ENCODE data around the gene BID.

The BID gene

DNA sequence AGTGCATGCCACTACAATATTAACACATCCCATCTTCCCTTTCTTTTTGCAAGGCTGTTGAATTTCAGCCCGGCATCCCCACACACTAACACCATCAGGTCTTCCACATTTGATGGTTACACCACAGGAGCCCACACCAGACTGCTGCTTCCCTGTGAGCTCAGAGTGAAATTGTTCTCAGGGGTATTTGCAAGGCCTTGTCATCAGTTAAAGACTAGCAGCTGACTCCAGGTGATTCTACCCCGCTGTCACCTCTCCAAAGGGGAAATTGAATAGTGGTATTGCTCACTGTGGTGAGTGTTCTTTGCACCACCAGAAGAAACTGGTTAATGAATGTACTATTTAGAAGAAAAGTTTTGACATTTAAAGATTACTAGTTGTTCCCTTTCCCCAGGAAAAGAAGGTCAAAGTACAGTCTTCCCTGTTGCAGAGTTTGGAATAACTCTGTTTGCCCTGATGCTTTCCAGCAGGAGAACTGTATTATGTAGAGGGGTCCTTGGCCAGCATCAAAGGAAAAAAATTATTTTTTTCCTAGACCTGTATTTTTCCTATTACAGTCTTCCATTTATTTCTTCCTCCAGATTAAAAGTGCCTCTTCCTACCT lies 41.9 kb downstream of the BID start:
- no peak for DNase-seq

DNA sequence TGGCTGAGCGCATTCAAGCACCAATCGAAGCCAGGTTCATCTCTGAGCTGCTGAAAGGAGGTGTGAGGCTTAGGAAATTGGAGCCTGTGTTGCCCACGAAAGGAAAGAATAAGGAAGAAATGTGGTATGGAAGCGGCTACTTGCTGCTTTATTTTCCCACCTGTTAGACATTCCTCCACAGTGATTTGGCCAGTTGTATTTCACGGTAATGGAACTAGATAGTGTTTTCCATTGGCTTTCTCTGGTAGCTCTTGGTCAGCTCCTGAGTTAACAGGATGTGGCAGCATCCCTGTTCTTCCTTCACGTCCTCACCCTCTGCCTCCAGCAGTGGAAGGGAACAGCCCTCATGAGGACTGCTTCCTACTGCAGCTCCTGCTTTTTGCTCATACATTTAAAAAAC lies 44.7 kb downstream of the BID start:
- no peak for DNase-seq

DNA sequence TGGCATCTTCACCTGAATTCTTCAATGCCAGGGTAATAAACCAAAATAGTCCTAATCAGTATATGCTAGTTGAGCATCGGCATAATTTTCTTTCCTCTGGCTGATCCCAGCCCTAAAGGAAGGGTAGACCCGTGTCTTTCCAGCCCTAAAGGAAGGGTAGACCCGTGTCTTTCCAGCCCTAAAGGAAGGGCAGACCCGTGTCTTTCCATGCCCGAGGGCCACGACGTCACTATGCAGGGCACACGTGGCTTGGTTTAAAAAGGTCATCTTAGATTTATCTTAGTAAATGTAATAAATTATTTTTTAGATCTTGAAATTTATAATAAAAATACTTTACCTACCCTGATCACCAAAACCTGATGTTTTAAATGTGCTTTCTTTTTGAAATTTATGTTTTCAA lies 45.5 kb downstream of the BID start:
- no peak for DNase-seq

DNA sequence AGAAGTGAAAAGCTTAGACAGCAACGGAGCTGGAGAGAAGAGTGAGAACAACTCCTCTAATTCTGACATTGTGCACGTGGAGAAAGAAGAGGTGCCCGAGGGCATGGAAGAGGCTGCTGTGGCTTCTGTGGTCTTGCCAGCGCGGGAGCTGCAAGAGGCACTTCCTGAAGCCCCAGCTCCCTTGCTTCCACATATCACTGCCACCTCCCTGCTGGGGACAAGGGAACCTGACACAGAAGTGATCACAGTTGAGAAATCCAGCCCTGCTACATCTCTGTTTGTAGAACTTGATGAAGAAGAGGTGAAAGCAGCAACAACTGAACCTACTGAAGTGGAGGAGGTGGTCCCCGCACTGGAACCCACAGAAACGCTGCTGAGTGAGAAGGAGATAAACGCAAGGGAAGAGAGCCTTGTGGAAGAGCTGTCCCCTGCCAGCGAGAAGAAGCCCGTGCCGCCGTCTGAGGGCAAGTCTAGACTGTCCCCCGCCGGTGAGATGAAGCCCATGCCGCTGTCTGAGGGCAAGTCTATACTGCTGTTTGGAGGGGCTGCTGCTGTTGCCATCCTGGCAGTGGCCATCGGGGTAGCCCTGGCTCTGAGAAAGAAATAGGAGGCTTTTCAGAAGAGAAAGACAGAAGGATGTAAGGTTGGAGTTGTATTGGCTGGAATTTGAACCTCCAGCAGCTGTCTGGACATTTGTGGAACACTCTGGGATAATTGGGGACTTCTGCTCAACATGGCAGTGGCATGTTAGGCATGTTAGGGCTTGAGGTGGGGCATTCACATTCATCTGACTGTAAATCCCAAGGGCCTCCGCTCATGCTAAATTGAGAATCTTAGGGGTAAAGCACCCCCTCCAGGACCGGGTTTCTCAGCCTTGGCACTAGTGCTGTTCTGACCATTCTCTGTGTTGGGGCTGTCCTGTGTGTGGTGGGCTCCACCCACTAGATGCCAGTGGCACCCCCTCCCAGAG lies 47.1 kb downstream of the BID start:
- DNase-seq: no peak

DNA sequence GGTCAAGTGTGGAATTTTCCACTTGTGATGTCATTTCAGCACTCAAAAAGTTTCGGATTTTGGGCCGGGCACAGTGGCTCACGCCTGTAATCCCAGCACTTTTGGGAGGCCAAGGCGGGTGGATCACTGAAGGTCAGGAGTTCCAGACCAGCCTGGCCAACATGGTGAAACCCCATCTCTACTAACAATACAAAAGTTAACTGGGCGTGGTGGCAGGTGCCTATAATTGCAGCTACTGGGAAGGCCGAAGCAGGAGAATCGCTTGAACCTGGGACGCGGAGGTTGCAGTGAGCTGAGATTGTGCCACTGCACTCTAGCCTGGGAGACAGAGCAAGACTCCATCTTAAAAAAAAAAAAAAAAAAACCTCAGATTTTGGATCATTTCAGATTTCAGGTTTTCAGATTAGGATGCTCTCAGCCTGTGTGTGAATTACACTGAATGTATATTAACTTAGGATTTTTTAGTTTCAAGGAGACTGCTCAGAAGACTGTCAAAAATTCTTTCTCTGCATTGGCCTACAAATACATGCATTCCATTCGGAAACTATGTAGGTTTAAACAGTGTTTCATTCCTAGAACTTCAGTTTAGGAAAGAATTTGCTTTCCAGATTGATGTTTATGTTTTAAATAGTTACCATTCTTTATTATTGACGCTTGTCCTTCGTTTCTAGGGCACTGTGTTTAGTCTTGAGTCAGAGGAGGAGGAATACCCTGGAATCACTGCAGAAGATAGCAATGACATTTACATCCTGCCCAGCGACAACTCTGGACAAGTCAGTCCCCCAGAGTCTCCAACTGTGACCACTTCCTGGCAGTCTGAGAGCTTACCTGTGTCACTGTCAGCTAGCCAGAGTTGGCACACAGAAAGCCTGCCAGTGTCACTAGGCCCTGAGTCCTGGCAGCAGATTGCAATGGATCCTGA lies 48.0 kb downstream of the BID start:
- DNase-seq: no peak

DNA sequence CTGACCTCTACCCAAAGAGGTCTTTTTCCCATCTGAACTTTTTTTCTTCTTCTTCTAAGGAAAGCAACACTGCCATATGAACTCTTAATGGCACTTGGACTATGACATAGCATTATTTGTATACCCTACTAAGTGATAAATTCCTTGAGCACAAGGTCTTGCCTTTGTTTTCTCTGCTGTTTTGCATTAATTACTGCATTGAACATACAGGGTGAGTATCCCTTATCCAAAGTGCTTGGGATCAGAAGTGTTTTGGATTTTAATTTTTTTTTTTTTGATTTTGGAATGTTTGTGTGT lies 48.8 kb downstream of the BID start:
- DNase-seq: no peak

DNA sequence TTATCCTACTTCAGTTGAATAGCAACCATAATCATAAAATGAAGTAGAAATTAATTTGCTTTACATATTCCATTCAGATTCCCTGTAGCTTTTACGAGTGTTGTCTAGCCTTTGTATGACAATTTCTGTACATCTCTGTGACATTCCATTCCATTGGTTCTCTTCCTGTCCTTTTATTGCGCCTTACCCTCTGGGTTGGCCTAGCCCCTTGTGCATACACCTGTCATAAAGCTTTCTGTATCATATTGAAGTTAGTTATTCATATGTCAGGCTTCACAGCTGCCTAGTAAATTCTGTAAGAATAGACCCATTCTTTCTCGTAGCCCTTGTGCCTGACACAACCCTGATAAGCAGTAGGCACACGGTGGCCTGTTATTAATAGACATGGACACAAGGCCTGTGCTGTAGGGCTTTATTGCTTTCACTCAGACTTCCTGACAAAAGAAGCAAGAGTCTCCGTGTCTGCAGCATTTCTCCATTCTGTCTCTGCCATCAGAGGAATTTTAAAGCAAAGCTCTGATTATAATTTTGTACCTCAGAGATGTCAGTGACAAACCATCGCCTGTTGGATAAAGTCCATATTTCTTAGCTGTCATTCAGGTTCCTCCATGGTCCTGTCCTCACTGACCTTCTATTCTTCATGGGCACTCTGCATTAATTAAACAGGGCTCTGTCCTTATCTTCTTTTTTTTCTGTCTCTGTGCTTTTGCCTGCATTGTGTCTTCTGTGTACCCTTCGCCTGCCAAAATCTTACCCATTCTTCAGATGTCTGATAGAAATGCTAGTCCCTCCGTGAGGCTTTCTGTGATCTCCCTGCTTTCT lies 49.4 kb downstream of the BID start:
- DNase-seq: no peak

DNA sequence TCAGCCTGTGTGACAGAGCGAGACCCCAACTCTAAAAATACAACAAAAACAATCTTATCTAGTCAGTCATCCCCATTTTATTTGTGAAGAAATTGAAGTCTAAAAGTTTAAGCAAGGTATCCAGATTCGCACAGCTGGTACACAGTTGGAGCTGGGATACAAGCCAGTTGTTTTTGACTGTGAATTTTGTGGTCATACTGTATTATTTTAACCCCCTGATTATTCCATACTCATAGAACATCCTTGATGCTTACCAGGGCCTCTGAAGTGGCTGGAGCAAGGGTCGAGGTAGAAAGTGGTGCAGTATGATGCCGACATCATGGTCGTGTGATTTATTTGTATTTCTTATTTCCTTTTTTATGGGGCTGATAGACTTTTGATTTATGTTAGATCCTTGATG lies 50.0 kb downstream of the BID start:
- no peak for DNase-seq

DNA sequence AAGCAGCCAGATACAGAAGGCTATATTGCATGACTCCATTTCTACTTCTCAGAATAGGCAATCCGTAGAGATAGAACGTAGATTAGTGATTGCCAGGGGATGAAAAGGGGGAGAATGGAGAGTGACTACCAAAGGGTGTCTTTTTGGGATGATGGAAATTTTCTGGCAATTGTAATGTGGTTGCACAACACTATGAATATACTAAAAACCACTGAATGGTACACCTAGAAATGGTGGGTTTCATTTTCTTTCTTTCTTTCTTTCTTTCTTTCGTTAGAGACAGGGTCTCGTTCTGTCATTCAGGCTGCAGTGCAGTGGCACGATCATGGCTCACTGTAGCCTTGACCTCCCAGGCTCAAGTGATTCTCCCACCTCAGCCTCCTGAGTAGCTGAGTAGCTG lies 54.4 kb downstream of the BID start:
- no peak for DNase-seq

DNA sequence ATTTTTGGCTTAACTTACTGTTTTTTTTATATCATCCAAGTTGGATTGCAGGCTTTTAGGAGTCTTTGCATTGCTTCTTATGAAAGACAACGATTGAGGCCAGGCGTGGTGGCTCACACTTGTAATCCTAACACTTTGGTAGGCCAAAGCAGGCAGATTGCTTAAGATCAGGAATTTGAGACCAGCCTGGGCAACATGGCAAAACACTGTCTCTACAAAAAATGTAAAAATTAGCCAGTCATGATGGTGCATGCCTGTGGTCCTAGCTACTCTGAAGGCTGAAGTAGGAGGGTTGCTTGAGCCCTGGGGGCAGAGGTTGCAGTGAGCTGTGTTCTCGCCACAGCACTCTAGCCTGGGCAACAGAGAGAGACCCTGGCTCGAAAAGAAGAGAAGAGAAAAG lies 56.6 kb downstream of the BID start:
- no peak for DNase-seq

DNA sequence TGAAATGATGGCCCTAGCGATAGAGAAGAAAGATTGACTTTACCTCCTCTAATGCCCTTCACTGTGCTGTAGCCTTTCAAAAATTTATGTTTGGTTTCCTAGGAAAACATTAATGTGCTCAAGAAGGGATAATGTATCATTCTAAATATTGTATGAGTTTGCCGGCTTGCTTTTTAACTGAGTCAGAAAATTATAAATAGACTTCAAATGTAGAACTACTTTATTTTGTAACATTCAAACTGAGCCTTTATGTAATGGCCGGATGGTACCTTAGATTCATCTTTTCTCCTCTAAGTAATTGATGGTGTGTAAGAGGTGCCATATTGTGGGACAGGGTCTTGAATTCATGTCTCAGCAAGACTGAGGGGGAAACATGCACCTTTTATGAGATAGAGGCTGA lies 57.7 kb downstream of the BID start:
- no peak for DNase-seq

DNA sequence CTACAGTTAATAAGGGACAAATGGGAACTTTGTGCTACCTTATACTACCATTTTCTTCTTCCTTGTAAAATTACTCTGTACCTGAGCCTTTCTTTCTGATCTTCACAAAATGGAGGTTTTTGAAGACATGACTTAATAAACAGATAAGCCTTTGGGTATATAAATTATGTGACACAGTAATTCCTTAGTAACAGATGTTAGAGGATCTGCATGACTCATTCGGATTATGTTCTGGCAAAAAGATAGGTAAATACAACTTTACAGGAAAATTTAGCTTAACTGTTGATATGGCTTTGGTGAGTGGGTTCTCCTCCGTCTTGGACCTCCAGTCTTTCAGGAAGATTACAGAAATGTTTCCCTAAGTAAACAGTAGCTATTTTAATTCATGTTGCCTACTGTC lies 61.8 kb downstream of the BID start:
- no peak for DNase-seq

DNA sequence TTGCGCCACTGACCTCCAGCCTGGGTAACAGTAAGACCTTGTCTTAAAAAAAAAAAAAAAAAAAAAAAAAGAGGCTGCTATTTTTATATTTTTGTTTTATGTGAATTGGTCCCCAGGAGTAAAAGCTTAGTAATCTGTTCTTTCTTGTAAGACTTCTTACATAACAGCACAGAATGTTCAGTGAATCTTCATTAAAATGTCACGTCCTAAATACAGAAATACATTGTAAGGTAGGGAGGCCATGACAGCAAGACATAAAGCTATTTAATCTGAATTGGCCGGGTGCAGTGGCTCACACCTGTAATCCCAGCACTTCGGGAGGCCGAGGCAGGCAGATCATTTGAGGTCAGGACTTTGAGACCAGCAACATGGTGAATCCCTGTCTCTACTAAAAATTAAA lies 64.2 kb downstream of the BID start:
- DNase-seq: no peak

DNA sequence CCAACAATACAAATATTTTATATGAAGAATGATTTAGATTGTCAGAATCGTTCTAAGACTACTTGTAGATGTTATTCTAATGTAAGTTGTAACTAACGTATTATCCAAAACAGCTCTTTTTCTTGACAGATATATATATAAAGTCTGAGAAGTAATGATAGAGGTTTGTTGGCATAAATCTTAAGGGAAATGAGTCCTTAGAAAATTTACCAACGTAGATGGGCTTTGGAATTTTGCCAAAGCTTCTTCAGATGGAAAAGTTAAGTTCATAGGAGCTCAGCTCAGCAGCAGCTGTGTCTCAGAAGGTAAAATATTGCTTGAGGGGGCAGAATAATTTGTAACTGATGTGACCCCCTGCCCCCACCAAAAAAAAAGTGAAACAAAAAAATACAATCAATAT lies 66.7 kb downstream of the BID start:
- DNase-seq: no peak

DNA sequence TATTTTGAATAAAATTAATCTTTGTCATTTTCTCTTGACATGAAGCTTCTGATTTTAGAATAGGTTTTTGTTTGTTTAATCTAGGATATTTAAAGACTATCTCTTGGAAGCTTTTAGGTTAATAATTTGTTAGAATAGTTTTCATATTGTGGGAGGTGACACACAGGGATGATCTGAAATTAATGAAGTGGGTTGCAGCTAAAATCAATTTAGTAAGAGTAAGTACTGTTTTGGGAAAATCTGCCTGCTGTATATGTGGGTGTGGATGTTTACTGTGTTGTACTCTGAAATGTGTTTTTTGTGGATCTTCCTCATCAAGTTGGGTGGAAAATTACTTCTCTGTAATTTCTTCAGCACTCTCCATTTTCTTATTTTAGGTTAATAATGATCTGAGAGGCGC lies 67.3 kb downstream of the BID start:
- DNase-seq: no peak

DNA sequence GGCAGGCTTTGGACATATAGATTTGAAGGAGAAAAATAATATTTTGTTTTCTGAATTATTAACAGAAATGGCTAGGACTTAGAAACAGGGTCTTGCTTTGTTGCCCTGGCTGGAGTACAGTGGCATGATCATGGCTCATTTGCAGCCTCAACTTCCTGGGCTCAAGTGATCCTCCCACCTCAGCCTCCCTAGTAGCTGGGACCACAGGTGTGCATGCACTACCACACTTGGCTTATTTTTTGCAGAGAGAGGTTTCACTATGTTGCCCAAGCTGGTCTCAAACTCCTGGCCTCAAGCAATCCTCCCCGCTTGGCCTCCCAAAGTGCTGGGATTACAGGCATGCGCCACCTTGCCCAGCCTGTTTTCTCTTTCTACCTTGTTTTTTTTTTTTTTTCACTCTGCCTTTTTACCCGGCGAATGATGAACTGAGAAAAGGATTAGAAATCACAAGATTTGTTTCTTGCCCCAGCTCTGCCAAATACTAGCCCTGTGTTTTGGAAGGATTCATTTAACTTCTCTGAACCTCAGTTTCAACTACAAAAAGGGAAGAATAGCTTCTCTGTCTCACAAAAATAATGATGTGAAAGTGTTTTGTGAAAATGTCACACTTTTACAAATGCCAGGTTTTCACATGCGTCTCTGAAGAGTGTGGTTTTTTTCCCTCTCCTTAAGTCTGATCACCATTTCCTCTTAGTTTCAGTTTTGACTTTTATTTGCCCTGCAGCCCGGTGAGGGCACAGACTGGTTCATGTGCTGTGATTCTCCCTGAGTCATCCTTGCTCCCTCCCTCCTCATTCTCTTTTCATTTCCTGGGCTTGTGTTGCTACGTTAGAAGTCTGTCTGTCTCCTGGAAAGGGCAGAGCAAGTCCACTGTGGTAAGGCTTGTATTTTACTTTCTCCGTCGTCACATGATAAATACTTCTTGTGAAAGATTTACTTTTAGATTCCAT lies 68.0 kb downstream of the BID start:
- no peak for DNase-seq

DNA sequence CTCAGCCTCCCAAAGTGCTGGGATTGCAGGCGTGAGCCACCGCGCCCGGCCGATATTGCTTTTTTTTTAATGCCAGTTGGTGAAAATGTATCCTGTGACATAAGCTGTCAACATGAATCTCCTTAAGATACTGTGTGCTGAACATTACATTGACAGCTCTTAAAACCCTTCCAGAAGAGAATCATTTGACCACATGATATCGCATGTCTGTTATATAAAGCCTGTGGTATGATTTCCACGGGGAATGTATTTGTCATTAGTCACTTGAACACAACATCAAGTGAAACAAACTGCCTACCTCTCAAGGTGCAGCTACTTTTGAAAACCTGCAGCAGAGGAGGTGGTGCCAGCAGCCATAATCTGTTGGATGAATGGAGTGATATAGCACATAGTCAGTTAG lies 68.7 kb downstream of the BID start:
- no peak for DNase-seq

DNA sequence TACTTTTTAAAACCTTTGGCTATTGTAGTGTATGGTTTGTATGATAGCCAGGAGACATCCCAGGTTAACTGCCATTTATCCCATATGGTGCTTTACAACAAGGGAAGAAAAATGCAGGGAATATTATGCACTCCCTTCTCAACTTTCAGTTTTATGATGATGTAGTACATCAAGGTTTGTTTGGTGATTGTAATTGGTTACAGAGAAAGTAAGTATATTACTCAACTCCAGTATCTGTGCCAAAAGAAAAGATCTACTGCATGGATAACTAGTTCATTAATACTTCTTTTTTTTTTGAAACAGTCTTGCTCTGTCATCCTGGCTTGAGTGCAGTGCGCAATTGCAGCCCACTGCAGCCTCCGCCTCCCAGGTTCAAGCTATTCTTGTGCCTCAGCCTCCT lies 70.5 kb downstream of the BID start:
- DNase-seq: no peak

DNA sequence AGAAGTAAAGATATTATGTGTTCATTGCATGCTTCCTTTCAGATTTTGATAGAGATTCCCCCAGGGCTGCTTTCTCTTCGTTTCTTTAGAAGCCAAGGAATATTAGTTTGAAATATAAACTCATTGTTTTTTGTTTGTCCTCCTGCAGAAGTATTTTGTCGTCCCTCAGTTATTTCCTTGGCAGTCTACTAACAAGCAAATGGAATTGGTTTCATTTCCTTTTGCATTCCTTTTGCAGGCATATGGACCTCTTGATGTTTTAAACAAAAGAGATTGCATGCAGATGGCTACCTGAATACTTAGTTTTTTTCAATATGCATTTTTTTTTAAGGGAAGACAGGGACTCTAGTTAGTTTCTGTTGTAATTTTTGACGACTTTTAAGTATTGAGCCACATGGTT lies 73.5 kb downstream of the BID start:
- no peak for DNase-seq

DNA sequence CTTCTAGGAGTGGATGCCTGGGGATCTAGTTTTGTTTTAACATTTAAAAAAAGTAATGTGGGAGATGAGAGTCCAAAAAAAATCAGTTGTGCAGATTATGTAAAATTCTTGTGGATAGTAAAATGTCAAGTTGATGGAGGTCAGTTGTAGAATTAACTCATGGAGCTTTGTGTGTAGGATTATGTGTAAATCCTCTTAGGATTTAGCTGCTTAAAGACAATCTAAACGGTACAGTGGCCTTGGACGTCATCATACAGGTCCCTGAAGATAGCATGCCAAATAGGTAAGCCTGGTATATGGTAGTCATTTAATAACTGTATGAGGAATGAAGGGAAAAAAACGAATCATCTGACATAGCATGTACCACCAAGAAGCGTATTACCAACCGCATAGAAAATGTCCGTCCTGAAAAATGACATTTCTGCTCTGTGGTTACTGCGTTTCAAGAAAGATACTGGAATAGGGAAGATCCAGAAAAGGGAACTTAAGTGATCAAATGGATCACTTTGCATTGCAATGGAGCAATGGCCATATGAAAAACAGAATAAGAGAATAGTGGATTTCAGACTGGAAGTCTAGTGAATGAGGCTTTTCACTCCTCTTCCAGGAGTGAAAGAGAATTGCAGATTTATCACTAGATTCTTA lies 74.5 kb downstream of the BID start:
- DNase-seq: no peak

DNA sequence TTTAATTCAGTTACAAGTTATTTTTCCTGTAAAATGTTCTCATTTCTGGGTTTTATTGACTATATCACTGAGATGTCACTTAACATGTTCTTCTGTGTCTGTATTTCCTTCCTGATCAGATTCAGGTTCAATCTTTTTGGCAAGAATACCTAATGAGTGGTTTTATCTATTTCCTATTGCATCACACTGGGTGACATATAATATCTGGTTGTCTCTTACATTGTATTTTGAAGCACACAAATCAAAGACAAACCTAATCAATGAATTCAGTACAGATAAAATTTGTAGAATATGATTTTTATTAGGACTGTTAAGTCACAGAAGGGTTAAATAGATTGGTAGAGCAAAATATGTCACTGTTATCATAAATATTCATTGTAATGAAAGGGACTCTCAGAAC lies 75.3 kb downstream of the BID start:
- DNase-seq: no peak
